ENCODE results near the gene LYPD6B. TPM values are rescaled to one million over a fixed set of nuclear protein-coding genes. Genes with fewer than 3 reads are reported as not detected.

LYPD6B gene
- polyA plus RNA-seq, 3 donors, result not detected

- Histone ChIP-seq H3K79me2 (ENCODE audit: insufficient read depth, low read length) (no peaks in the 10 kb centered on the region), H3K27me3 (ENCODE audit: control insufficient read depth in 2 of 2, insufficient read depth in 2 of 2, low read length in 2 of 2) (no peaks in the 10 kb centered on the region), H2AFZ (ENCODE audit: insufficient read depth, low read depth, low read length, poor library complexity, severe bottlenecking) (no peak overlapping the region), H3K27ac (ENCODE audit: low read depth in 1 of 2, low read length in 2 of 2) (no peak overlapping the region), H3K4me2 (replicated peaks; ENCODE audit: extremely low read depth, low read length, poor library complexity, severe bottlenecking) (no peak overlapping the region), H3K9ac (ENCODE audit: insufficient read depth, low read length, poor library complexity, severe bottlenecking) (no peak overlapping the region), H3K9me3 (replicated peaks in 1 of 2; ENCODE audit: control insufficient read depth in 1 of 2, insufficient read depth in 1 of 2, low read length in 2 of 2) (no peaks in the 10 kb centered on the region), H3K4me3 (replicated peaks in 1 of 3; ENCODE audit: low read depth in 2 of 3, low read length in 3 of 3) (no peak overlapping the region), H3K36me3 (replicated peaks in 1 of 2; ENCODE audit: control insufficient read depth in 1 of 2, insufficient read depth in 2 of 2, low read length in 2 of 2) (no peaks in the 10 kb centered on the region), H3K4me1 (ENCODE audit: control insufficient read depth in 1 of 2, insufficient read depth in 2 of 2, low read length in 2 of 2) (no peaks in the 10 kb centered on the region), H4K20me1 (ENCODE audit: insufficient read depth, low read length) (no peaks in the 10 kb centered on the region)
- no peak overlapping the region for H3K27ac Mint-ChIP-seq
- H3K4me3 Mint-ChIP-seq, result no peak overlapping the region
- peaks cover 0 to 2% (median 0%) of the 10 kb centered on the region in 7 donors for H3K9me3 Mint-ChIP-seq
- intact Hi-C loops (cut with micrococcal nuclease), result no loop called here
- H3K27me3 Mint-ChIP-seq (ENCODE audit: low read depth in 3 of 3), result peaks cover 0 to 3% (median 0%) of the 10 kb centered on the region in 3 donors
- no peak for DNase-seq
- no peak for TF ChIP-seq CTCF (IDR thresholded peaks at IDR 0.05)
- H3K36me3 Mint-ChIP-seq, result no peaks in the 10 kb centered on the region
- peaks cover 2% of the 10 kb centered on the region for H3K4me1 Mint-ChIP-seq
These were observed 151.3 kb downstream of the LYPD6B start for GRCh38 chr2:149189769-149190168.

GRCh38 chr2:149191915-149192314 lies 153.4 kb downstream of the LYPD6B start:
- no peak for TF ChIP-seq CTCF (IDR thresholded peaks at IDR 0.05)
- Histone ChIP-seq H3K4me3 (replicated peaks in 1 of 3; ENCODE audit: low read depth in 2 of 3, low read length in 3 of 3) (no peak overlapping the region), H3K4me2 (replicated peaks; ENCODE audit: extremely low read depth, low read length, poor library complexity, severe bottlenecking) (no peak overlapping the region), H3K27me3 (ENCODE audit: control insufficient read depth in 2 of 2, insufficient read depth in 2 of 2, low read length in 2 of 2) (no peaks in the 10 kb centered on the region), H3K36me3 (replicated peaks in 1 of 2; ENCODE audit: control insufficient read depth in 1 of 2, insufficient read depth in 2 of 2, low read length in 2 of 2) (no peaks in the 10 kb centered on the region), H2AFZ (ENCODE audit: insufficient read depth, low read depth, low read length, poor library complexity, severe bottlenecking) (no peak overlapping the region), H3K9ac (ENCODE audit: insufficient read depth, low read length, poor library complexity, severe bottlenecking) (no peak overlapping the region), H3K9me3 (replicated peaks in 1 of 2; ENCODE audit: control insufficient read depth in 1 of 2, insufficient read depth in 1 of 2, low read length in 2 of 2) (no peaks in the 10 kb centered on the region), H3K79me2 (ENCODE audit: insufficient read depth, low read length) (no peaks in the 10 kb centered on the region), H3K4me1 (ENCODE audit: control insufficient read depth in 1 of 2, insufficient read depth in 2 of 2, low read length in 2 of 2) (no peaks in the 10 kb centered on the region), H3K27ac (ENCODE audit: low read depth in 1 of 2, low read length in 2 of 2) (no peak overlapping the region), H4K20me1 (ENCODE audit: insufficient read depth, low read length) (no peaks in the 10 kb centered on the region)
- Mint-ChIP-seq H3K27ac (peak overlapping the region in 1 of 7 donors; percentile 78), H3K4me1 (no peaks in the 10 kb centered on the region), H3K36me3 (no peaks in the 10 kb centered on the region), H3K4me3 (no peak overlapping the region), H3K9me3 (peaks cover 0 to 2% (median 0%) of the 10 kb centered on the region in 7 donors), H3K27me3 (ENCODE audit: low read depth in 3 of 3) (peaks cover 0 to 3% (median 2%) of the 10 kb centered on the region in 3 donors)
- intact Hi-C loops (cut with micrococcal nuclease), result no loop called here
- WGBS (ENCODE audit: insufficient coverage), result 94% methylated on average over 3 of the region's 5 CpGs
- DNase-seq, result no peak
